ENCODE data around the gene GCN1.

The GCN1 gene

DNA sequence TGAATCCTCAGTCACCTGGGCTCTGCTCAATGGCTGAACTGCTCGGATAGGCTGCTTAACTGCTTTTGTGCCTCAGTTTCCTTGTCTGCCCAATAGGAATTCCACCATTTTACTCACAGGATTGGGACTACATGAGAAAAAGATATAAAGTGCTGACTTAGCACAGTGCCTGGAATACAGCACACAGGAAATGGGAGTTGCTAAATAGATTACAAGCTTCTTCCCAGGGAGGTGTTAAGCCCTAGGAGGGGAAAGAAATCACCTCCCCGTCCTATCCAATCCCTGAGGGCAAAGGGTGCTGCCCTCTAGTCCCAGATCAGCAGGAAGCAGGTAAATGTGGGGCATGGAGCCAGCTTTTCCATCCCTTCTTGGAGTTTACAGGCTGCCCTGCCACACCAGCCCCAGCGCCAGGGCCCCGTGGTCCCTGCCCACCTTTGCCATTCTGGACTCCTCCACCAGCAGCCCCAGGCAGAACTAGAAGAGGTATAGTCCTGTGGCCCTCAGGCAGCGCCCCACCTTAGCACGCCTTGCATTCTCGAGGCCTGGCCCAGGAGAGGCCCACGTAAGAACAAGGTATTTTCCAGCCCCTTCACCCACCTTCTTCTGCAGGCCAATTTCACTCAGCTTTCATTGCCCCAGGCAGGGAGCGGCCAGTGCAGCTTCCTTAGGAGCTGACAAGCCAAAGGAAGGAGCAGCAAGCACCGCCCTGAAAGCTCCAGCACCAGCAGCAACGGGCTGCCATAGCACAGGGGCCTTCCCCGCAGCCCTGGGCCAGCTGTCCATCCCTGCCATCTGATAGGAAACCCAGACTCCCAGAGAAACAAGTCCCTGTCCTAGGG lies 35.2 kb upstream of the GCN1 start (continued):
- peak; percentile 81 for TF ChIP-seq WT1 (tag by site-specific recombination; IDR thresholded peaks at IDR 0.05)
- no peak for TF ChIP-seq ZSCAN23 (tag by site-specific recombination; IDR thresholded peaks at IDR 0.05)
- no peak for TF ChIP-seq KLF8 (tag by site-specific recombination; IDR thresholded peaks at IDR 0.05)
- TF ChIP-seq ZBTB17 (tag by site-specific recombination; IDR thresholded peaks at IDR 0.05): peak; percentile 59; the same call in 1 of the 2 replicates
- TF ChIP-seq ZNF391 (tag by site-specific recombination; IDR thresholded peaks at IDR 0.05; ENCODE audit: borderline replicate concordance, low read depth): no peak
- TF ChIP-seq RBAK (tag by site-specific recombination; IDR thresholded peaks at IDR 0.05): no peak
- no peak for TF ChIP-seq KLF9 (tag by site-specific recombination; IDR thresholded peaks at IDR 0.05; ENCODE audit: low read depth)
- no peak for TF ChIP-seq ZFHX2 (tag by site-specific recombination; conservative IDR thresholded peaks at IDR 0.05)
- no peak for TF ChIP-seq ZNF777 (tag by site-specific recombination; IDR thresholded peaks at IDR 0.05; ENCODE audit: borderline replicate concordance)
- TF ChIP-seq, protein P1, sequence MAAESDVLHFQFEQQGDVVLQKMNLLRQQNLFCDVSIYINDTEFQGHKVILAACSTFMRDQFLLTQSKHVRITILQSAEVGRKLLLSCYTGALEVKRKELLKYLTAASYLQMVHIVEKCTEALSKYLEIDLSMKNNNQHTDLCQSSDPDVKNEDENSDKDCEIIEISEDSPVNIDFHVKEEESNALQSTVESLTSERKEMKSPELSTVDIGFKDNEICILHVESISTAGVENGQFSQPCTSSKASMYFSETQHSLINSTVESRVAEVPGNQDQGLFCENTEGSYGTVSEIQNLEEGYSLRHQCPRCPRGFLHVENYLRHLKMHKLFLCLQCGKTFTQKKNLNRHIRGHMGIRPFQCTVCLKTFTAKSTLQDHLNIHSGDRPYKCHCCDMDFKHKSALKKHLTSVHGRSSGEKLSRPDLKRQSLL (tag by site-specific recombination; IDR thresholded peaks at IDR 0.05): no peak
- TF ChIP-seq OSR2 (tag by site-specific recombination; IDR thresholded peaks at IDR 0.05): peak; percentile 48; the same call in 1 of the 2 replicates
- no peak for TF ChIP-seq HOXC10 (CRISPR knock-in tag; IDR thresholded peaks at IDR 0.05)
- TF ChIP-seq ZXDB (tag by site-specific recombination; IDR thresholded peaks at IDR 0.05): peak; percentile 1; the same call in 1 of the 2 replicates
- no peak for TF ChIP-seq SETDB1 (IDR thresholded peaks at IDR 0.05; ENCODE audit: insufficient read length, low read length)
- no peak for TF ChIP-seq ZNF239 (tag by site-specific recombination; IDR thresholded peaks at IDR 0.05)
- TF ChIP-seq, protein P2, sequence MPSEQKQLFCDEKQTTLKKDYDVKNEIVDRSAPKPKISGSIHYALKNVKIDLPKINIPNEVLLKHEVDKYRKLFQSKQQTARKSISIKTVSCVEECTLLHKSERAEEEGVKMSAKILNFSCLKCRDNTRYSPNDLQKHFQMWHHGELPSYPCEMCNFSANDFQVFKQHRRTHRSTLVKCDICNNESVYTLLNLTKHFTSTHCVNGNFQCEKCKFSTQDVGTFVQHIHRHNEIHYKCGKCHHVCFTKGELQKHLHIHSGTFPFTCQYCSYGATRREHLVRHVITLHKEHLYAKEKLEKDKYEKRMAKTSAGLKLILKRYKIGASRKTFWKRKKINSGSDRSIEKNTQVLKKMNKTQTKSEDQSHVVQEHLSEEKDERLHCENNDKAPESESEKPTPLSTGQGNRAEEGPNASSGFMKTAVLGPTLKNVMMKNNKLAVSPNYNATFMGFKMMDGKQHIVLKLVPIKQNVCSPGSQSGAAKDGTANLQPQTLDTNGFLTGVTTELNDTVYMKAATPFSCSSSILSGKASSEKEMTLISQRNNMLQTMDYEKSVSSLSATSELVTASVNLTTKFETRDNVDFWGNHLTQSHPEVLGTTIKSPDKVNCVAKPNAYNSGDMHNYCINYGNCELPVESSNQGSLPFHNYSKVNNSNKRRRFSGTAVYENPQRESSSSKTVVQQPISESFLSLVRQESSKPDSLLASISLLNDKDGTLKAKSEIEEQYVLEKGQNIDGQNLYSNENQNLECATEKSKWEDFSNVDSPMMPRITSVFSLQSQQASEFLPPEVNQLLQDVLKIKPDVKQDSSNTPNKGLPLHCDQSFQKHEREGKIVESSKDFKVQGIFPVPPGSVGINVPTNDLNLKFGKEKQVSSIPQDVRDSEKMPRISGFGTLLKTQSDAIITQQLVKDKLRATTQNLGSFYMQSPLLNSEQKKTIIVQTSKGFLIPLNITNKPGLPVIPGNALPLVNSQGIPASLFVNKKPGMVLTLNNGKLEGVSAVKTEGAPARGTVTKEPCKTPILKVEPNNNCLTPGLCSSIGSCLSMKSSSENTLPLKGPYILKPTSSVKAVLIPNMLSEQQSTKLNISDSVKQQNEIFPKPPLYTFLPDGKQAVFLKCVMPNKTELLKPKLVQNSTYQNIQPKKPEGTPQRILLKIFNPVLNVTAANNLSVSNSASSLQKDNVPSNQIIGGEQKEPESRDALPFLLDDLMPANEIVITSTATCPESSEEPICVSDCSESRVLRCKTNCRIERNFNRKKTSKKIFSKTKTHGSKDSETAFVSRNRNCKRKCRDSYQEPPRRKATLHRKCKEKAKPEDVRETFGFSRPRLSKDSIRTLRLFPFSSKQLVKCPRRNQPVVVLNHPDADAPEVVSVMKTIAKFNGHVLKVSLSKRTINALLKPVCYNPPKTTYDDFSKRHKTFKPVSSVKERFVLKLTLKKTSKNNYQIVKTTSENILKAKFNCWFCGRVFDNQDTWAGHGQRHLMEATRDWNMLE (tag by site-specific recombination; conservative IDR thresholded peaks at IDR 0.05; ENCODE audit: low read depth): no peak
- no peak for TF ChIP-seq ZNF221 (tag by site-specific recombination; IDR thresholded peaks at IDR 0.05; ENCODE audit: borderline replicate concordance)
- TF ChIP-seq ZNF266 (tag by site-specific recombination; IDR thresholded peaks at IDR 0.05; ENCODE audit: low read depth): no peak
- TF ChIP-seq PRDM1 (tag by site-specific recombination; IDR thresholded peaks at IDR 0.05): peak; percentile 54
- TF ChIP-seq ZNF416 (tag by site-specific recombination; IDR thresholded peaks at IDR 0.05): no peak
- TF ChIP-seq, protein P3, sequence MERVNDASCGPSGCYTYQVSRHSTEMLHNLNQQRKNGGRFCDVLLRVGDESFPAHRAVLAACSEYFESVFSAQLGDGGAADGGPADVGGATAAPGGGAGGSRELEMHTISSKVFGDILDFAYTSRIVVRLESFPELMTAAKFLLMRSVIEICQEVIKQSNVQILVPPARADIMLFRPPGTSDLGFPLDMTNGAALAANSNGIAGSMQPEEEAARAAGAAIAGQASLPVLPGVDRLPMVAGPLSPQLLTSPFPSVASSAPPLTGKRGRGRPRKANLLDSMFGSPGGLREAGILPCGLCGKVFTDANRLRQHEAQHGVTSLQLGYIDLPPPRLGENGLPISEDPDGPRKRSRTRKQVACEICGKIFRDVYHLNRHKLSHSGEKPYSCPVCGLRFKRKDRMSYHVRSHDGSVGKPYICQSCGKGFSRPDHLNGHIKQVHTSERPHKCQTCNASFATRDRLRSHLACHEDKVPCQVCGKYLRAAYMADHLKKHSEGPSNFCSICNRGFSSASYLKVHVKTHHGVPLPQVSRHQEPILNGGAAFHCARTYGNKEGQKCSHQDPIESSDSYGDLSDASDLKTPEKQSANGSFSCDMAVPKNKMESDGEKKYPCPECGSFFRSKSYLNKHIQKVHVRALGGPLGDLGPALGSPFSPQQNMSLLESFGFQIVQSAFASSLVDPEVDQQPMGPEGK (tag by site-specific recombination; IDR thresholded peaks at IDR 0.05): no peak
- TF ChIP-seq ZNF560 (tag by site-specific recombination; IDR thresholded peaks at IDR 0.05; ENCODE audit: borderline replicate concordance): no peak
